Activated naive CD8-positive, alpha-beta T cell treated with anti-CD3 and anti-CD28 coated beads, Interleukin-2, amount 50 U/mL, for 24 hours (primary cell): ENCODE results near the gene SMOC1.
"Not testable (repeated sequence)": the region's sequence is repeated elsewhere in the genome, so short reads cannot be mapped to it uniquely, and the experiment has no call there.

ENCODE experiments used
- ATAC-seq: fragments of 150-1000 bp; cut with Tn5 transposase; one replicate; pipeline ENCODE4 v1.10.0; 2021
- DNase-seq: peaks from one replicate; pipeline ENCODE4 v3.0.0; 2021
- H3K27ac Mint-ChIP-seq: one replicate; pipeline ENCODE4 v1.8.0; 2021; ENCODE audit warnings: mild to moderate bottlenecking, mixed read lengths
- H3K27me3 Mint-ChIP-seq: one replicate; pipeline ENCODE4 v1.8.0; 2021; ENCODE audit warnings: mixed read lengths
- H3K36me3 Mint-ChIP-seq: one replicate; pipeline ENCODE4 v1.8.0; 2021; ENCODE audit warnings: low read depth, mixed read lengths
- H3K4me1 Mint-ChIP-seq: one replicate; pipeline ENCODE4 v1.8.0; 2021; ENCODE audit warnings: mixed read lengths
- H3K4me3 Mint-ChIP-seq: one replicate; pipeline ENCODE4 v1.8.0; 2021; ENCODE audit warnings: mild to moderate bottlenecking, moderate library complexity, mixed read lengths
- H3K9me3 Mint-ChIP-seq: one replicate; pipeline ENCODE4 v1.8.0; 2021; ENCODE audit warnings: mixed read lengths

The SMOC1 gene

DNA sequence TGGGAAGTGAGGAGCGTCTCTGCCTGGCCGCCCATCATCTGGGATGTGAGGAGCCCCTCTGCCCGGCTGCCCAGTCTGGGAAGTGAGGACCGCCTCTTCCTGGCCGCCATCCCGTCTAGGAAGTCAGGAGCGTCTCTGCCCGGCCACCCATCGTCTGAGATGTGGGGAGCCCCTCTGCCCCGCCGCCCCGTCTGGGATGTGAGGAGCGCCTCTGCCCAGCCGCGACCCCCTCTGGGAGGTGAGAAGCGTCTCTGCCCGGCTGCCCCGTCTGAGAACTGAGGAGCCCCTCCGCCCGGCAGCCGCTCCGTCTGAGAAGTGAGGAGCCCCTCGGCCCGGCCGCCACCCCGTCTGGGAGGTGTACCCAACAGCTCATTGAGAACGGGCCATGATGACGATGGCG is 23.8 kb downstream of the SMOC1 start:
- H3K27ac Mint-ChIP-seq, H3K36me3 Mint-ChIP-seq, H3K9me3 Mint-ChIP-seq, H3K27me3 Mint-ChIP-seq, ATAC-seq, H3K4me1 Mint-ChIP-seq, DNase-seq, H3K4me3 Mint-ChIP-seq: not testable (repeated sequence)

DNA sequence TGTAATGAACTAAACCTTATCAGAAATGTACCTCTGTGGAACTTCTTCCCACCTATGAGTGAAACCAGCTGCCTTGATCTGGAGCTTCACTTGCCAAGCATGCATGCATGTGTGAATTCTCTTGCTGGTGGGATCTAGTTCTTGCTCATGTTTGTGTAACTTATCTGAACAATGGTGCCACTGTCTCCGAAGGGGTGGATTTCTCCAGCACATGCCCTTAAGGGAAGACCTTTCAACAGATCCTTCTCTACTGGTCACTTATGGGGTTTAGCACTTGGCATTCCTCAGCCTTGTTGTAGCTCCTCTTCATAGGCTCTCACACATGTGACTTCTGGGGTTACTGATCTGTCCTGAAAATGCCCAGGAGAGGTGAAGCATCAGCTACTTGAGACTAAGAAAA is 25.0 kb downstream of the SMOC1 start:
- H3K4me3 Mint-ChIP-seq = no peak overlapping the region
- H3K9me3 Mint-ChIP-seq = no peaks in the 10 kb centered on the region

DNA sequence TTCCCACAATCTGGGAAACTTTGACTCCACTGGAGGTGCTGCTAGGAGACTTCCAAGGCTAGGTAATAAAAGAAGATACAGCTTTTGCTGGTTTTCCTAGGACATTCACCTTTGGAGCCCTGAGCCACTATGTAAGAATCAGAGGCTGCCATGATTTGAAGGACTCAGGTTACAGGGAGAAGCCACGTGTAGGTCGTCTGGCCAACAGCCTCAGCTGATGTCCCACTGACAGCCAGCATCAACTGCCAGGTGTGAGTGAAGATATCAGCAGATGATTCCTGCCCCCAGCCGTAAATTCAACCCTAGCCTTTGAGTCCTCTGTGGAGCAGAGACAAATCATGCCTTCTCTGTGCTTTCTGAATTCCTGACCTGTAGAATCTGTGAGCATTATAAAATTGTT is 27.0 kb downstream of the SMOC1 start:
- Mint-ChIP-seq H3K4me3 (no peak overlapping the region), H3K9me3 (no peaks in the 10 kb centered on the region), H3K27me3 (no peaks in the 10 kb centered on the region), H3K27ac (no peak overlapping the region), H3K4me1 (no peaks in the 10 kb centered on the region), H3K36me3 (no peaks in the 10 kb centered on the region)
- ATAC-seq (no peak), DNase-seq (no peak)

More for the DNA sequence above, 25.0 kb downstream of the SMOC1 start:
- Mint-ChIP-seq H3K27me3 (no peaks in the 10 kb centered on the region), H3K36me3 (no peaks in the 10 kb centered on the region), H3K4me1 (no peaks in the 10 kb centered on the region), H3K27ac (no peak overlapping the region)
- DNase-seq = no peak
- ATAC-seq = no peak

DNA sequence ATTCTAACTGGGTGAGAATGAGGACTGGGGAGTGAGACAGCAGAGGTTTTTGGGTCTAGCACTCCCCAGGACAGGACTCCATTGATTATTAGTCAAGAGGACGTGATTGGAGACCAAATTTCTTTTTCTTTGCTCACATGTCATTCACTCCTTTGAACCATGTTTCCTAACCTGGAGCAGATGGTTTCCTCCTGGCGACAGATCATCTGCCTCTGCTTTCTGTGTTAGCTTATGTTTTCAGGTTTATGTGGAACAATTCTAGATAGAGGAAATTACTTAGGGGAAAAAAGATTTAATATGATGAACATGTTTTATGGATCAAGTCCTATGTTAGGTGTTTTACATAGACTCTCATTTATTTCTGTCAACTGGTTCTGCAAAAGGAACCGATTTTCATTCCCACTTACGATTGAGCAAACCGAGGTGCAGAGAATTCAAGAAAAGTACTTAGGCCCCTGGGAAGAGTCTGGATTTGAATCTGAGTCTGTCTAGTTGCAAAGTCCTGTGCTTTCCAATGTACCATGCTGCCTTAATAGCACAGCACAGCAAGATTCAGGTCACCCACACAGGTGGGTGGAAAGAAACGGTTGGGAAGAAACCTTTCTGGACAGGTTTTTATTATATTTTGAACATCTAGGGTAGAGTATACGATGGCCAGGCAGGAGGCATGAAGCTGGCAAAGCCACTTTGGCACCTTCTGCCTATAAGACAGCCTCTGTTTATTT is 30.8 kb downstream of the SMOC1 start:
- Mint-ChIP-seq H3K27me3 (peaks cover 3% of the 10 kb centered on the region), H3K4me1 (no peaks in the 10 kb centered on the region), H3K4me3 (no peak overlapping the region), H3K27ac (no peak overlapping the region), H3K36me3 (no peaks in the 10 kb centered on the region), H3K9me3 (no peaks in the 10 kb centered on the region)
- no peak for ATAC-seq
- no peak for DNase-seq

DNA sequence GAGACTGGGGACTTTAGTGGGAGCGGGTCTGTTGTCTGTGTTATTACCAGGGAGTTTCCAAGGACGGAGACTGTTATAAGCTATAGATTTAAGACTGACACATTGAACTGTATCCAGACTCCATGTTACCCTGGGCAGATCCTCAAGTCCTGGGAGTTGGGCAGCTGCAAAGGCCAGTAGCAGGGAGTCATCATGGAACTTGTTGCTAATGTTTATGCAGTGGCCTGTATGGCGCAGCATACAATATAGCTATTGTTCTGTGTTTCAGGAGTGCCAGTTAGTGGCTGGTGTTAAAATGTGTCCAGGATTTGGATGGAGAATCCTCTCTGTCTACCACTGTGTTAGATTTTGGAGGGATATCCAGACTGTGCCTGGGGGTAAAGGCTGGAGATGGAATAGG is 31.7 kb downstream of the SMOC1 start:
- H3K36me3 Mint-ChIP-seq = no peaks in the 10 kb centered on the region
- ATAC-seq = no peak
- no peak overlapping the region for H3K4me3 Mint-ChIP-seq
- no peaks in the 10 kb centered on the region for H3K9me3 Mint-ChIP-seq
- no peak for DNase-seq
- no peaks in the 10 kb centered on the region for H3K4me1 Mint-ChIP-seq
- no peak overlapping the region for H3K27ac Mint-ChIP-seq
- peaks cover 12% of the 10 kb centered on the region for H3K27me3 Mint-ChIP-seq

DNA sequence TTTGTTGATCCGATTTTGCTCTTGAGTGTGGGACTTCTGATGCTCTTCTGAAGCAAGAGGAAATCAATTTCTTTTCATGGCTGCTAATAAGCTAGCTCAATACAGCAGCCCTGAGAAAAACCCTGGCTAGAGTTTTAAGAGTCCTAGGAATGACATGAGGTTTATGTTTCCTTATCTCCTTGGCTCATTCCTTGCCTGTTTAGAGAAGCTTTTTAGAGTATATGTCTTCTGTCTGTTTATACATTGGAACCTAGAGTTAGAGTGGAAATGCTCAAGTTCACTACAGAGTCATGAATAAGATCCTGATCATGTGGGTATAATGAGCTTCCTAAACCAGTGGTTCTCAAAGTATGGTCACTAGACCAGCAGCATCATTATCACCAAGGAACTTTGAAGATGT is 34.5 kb downstream of the SMOC1 start:
- H3K36me3 Mint-ChIP-seq = no peaks in the 10 kb centered on the region
- no peak overlapping the region for H3K4me3 Mint-ChIP-seq
- no peaks in the 10 kb centered on the region for H3K9me3 Mint-ChIP-seq
- H3K4me1 Mint-ChIP-seq = no peaks in the 10 kb centered on the region
- H3K27me3 Mint-ChIP-seq = peaks cover 22% of the 10 kb centered on the region
- ATAC-seq (no peak), DNase-seq (no peak)
- no peak overlapping the region for H3K27ac Mint-ChIP-seq

DNA sequence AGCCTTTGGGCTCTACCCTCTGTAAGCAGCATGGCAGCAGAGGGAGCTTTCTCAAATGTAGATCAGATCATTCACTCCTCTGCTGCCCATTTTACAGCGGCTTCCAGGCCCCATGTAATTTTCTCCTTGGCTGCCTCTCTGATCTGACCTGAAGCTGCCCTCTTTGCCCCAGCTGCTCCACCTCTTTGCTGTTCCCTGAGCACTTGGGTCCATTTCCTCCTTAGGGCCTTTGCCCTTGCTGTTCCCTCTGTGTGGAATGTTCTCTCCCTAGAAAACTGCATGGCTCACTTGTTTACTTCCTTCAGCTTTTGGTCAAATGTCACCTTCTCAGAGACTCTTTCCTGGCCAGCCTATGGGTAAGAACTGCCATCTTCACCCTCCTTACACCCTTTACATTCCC is 37.2 kb downstream of the SMOC1 start:
- Mint-ChIP-seq H3K4me3 (no peak overlapping the region), H3K27me3 (peaks cover 22% of the 10 kb centered on the region), H3K4me1 (no peaks in the 10 kb centered on the region), H3K27ac (no peak overlapping the region), H3K36me3 (no peaks in the 10 kb centered on the region), H3K9me3 (no peaks in the 10 kb centered on the region)
- ATAC-seq (no peak), DNase-seq (no peak)

DNA sequence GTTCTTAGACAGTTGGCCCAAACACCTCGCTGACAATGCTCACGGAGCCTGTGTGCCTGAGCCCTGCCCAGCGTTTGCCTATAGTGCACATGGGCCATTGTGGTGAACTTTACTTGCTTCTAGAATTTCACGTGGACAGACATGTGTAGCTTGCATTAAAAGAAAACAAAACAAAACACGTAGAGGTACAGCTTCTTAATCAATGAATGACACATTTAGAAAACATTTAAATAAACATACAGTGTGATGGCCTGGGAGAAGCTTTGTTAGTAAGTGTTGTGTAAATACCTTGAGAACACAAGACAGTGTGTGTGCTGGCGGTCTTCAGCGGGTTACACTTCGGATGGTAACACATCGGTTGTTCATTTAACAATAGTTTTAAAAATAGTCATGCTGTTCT is 38.1 kb downstream of the SMOC1 start:
- Mint-ChIP-seq H3K36me3 (no peaks in the 10 kb centered on the region), H3K9me3 (no peaks in the 10 kb centered on the region)
- DNase-seq = no peak

DNA sequence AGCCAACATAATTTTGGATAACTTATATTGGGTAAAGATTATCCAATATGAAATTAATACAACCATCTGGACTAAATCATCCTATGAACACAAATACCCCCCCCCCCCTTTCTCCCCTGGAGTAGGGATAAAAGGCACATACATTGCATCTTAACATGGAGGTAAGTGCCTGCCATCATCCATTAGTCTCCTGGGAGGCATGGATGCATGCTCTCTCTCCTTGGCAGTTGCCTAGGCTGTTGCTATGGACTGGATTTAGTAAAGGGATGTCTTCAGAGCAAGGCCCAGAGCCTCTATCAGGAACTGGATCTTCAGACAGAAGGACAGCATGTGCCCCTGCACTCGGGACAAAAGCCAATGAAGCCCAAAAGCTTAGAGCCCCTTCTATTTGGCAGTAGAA is 40.6 kb downstream of the SMOC1 start:
- Mint-ChIP-seq H3K36me3 (no peaks in the 10 kb centered on the region), H3K27me3 (peaks cover 29% of the 10 kb centered on the region), H3K27ac (no peak overlapping the region), H3K4me1 (no peaks in the 10 kb centered on the region), H3K4me3 (no peak overlapping the region), H3K9me3 (no peaks in the 10 kb centered on the region)
- ATAC-seq (no peak), DNase-seq (no peak)

More for the DNA sequence above, 38.1 kb downstream of the SMOC1 start:
- peaks cover 22% of the 10 kb centered on the region for H3K27me3 Mint-ChIP-seq
- no peak overlapping the region for H3K4me3 Mint-ChIP-seq
- no peak for ATAC-seq
- H3K4me1 Mint-ChIP-seq = no peaks in the 10 kb centered on the region
- H3K27ac Mint-ChIP-seq = no peak overlapping the region

DNA sequence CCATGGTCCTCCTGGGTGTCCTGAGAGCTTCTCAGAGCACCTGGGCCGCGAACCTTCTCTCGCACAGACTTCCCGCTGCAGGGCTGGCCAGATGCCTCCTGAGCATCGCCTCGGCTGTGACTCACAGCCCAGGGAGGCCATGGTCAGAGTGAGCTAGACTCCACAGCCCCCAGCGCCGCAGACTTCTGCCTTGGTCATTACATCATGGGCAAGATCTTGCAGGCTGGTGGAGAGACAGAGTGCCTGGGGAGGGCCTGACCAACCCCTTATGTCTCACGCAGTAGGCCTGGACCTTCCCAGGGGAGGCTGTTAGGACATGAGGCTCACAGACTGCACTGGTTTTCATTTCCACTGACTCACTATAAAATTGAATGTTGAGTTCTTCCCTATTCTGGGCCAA is 41.8 kb downstream of the SMOC1 start:
- Mint-ChIP-seq H3K27ac (no peak overlapping the region), H3K4me3 (no peak overlapping the region), H3K27me3 (peaks cover 20% of the 10 kb centered on the region), H3K9me3 (no peaks in the 10 kb centered on the region), H3K4me1 (no peaks in the 10 kb centered on the region), H3K36me3 (no peaks in the 10 kb centered on the region)
- DNase-seq (no peak), ATAC-seq (no peak)

DNA sequence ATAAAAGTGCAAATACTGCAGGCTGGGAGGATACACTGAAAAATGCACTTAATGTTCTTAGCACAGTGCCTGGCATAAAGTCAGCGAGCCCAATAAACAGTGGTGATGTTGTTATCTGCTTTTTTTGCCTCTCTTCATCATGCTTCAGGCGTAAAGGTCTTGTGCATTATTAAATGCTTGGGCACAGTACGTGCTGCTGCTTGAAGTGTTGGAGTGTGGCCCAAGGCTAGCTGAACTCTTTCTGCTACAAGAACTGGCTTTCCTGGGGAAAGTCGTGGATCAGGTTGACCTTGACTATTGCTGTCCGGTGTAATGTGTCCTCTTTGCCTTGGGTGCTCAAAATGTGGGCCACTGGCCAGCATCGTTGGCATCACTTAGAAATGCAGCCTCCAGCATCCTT is 43.0 kb downstream of the SMOC1 start:
- no peaks in the 10 kb centered on the region for H3K4me1 Mint-ChIP-seq
- H3K27ac Mint-ChIP-seq = no peak overlapping the region
- H3K4me3 Mint-ChIP-seq = no peak overlapping the region
- H3K36me3 Mint-ChIP-seq = no peaks in the 10 kb centered on the region
- ATAC-seq (no peak), DNase-seq (no peak)
- peaks cover 17% of the 10 kb centered on the region for H3K27me3 Mint-ChIP-seq
- H3K9me3 Mint-ChIP-seq = no peaks in the 10 kb centered on the region

DNA sequence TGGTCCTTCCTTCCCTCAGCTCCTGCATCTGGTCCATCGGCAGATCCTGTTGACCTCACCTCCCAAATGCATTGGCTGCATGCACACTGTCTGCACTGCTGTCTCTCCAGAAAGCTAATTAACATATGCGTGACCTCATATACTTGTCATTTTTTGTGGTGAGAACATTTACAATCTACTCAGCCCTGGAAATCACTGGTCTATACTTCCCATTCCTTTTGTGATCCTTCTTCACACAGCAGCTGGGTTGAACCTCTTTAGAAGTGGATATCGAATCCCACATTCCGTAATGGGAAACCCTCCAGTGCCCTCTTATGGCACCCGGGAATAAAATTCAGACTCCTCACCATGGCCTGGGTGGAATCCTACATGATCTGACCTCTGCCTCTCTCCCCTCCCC is 45.0 kb downstream of the SMOC1 start:
- DNase-seq (no peak), ATAC-seq (no peak)
- Mint-ChIP-seq H3K27me3 (peaks cover 20% of the 10 kb centered on the region), H3K36me3 (no peaks in the 10 kb centered on the region), H3K4me3 (no peak overlapping the region), H3K27ac (no peak overlapping the region), H3K9me3 (no peaks in the 10 kb centered on the region), H3K4me1 (no peaks in the 10 kb centered on the region)

DNA sequence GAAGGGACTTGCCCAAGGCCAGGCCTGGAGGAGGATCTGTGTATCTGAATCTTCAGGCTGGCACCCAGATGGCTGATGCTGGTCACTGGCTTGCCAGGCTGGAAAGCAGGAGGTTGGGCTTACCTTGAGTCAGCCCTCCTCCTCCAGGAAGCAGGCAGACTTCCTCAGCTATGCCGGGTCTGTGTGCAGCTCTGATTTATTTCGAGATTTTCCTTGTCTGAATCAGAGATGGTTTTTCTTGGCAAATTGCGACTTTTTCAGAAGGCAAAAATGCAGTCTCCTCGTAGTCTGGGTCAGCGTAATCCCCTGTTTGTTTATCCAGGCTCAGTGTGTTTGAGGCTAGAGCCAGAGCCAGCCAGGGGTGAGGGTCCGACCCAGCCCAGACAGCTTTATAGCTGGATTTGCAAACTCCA is 48.9 kb downstream of the SMOC1 start:
- DNase-seq (no peak), ATAC-seq (no peak)
- no peak overlapping the region for H3K27ac Mint-ChIP-seq
- peaks cover 19% of the 10 kb centered on the region for H3K27me3 Mint-ChIP-seq
- H3K36me3 Mint-ChIP-seq = no peaks in the 10 kb centered on the region
- no peak overlapping the region for H3K4me3 Mint-ChIP-seq
- no peaks in the 10 kb centered on the region for H3K4me1 Mint-ChIP-seq
- H3K9me3 Mint-ChIP-seq = no peaks in the 10 kb centered on the region

DNA sequence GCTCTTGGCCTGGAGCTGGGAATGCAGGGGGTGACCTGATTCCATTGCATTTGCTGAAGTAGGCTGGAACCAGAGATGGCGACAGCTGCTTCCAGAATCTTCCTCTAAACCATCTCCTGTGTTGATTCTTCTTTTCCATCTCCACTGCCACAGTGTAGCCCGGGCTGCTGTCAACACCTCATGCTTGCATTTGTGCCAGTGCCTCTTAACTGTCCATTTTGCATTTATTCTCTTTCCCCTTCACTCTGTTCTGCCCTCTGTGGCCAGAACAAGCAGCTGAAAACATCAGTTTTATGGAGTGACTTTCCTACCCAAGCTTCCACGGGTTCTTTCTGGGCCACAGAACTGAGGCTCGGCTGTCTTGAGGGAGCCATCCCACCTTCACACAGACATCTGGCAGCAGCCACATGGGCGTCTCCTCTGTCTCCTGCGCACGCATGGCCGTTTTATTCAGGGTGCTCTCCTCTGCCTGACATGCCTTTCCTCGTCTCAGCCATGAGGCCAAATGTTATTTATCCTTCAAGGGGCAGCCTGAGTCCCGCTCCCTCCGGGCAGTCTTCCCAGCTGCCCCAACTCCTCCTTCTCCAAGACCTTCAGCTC is 51.7 kb downstream of the SMOC1 start:
- no peaks in the 10 kb centered on the region for H3K4me1 Mint-ChIP-seq
- H3K27ac Mint-ChIP-seq = no peak overlapping the region
- H3K36me3 Mint-ChIP-seq = no peaks in the 10 kb centered on the region
- no peak for ATAC-seq
- H3K27me3 Mint-ChIP-seq = peaks cover 14% of the 10 kb centered on the region
- no peak overlapping the region for H3K4me3 Mint-ChIP-seq
- DNase-seq = no peak
- no peaks in the 10 kb centered on the region for H3K9me3 Mint-ChIP-seq

DNA sequence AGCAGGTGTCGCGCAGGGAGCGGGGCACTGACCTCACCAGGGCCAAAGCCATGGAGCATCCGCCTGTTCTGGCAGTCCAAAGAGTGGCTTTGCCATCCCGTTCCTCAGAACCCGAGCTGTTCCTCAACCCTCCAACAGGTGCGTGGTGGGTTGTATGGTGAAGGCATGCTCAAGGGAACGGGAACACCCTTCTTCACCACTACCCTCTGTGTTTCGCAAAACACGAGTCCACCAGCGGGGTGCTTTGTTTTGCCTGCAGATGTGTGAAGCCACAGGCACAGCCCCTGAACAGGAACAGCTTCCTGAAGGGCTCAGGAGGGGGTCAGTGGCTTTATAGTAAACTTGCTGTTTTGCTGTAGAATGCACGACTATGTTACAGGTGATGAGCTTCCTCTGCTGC is 52.7 kb downstream of the SMOC1 start:
- Mint-ChIP-seq H3K36me3 (no peaks in the 10 kb centered on the region), H3K27me3 (peaks cover 13% of the 10 kb centered on the region), H3K9me3 (no peaks in the 10 kb centered on the region), H3K4me1 (no peaks in the 10 kb centered on the region), H3K4me3 (no peak overlapping the region), H3K27ac (no peak overlapping the region)
- ATAC-seq (no peak), DNase-seq (no peak)

DNA sequence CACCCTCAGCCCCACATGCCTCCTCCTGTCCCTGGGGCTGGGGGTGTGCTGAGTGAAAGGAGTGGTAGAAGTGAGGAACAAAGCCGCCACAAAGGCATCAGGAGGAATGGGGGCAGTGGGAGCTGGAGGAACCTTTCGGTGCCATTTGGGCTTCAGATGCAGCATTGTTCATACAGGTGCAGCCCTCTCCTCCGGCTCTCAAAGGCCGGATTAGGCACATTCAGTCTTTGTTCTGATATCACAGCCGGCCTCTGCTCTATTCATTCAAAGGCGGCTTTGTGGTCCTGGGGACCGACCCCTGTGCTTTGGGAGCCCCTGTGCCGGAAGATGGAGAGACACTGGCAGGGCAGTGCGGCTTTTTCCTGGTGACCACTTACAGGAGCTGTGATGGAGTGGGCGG is 53.2 kb downstream of the SMOC1 start:
- Mint-ChIP-seq H3K27ac (no peak overlapping the region), H3K4me3 (no peak overlapping the region), H3K4me1 (no peaks in the 10 kb centered on the region), H3K9me3 (no peaks in the 10 kb centered on the region), H3K27me3 (peaks cover 11% of the 10 kb centered on the region), H3K36me3 (no peaks in the 10 kb centered on the region)
- DNase-seq (no peak), ATAC-seq (no peak)
